SK-N-SH treated with all-trans-retinoic acid at 6 μM for 48 hours (cell line): ENCODE measurements around the gene UNC5CL.

Experiments used
- ATAC-seq: fragments of 200-7000 bp; cut with Tn5 transposase; 3 replicates; pipeline ENCODE4 v1.9.1; 2020; ENCODE audit warnings: mild to moderate bottlenecking, moderate library complexity
- ARNTL ChIP-seq: fragments of 450-650 bp; formaldehyde crosslinking; IDR thresholded peaks from 2 replicates; pipeline ENCODE4 v1.5.0; 2020; ENCODE audit warnings: low read depth, mild to moderate bottlenecking, moderate library complexity, borderline replicate concordance
- BACH2 ChIP-seq: fragments of 250-450 bp; sonication (Bioruptor Pico); IDR thresholded peaks from 2 replicates; pipeline ENCODE4 v1.9.0; 2021; ENCODE audit warnings: mild to moderate bottlenecking, borderline replicate concordance
- CSRNP3 ChIP-seq: fragments of 250-450 bp; sonication (Bioruptor Pico); IDR thresholded peaks from 2 replicates; pipeline ENCODE4 v1.5.1; 2021; ENCODE audit warnings: mild to moderate bottlenecking, moderate library complexity
- ESRRG ChIP-seq: fragments of 250-450 bp; sonication (Bioruptor Pico); IDR thresholded peaks from 2 replicates; pipeline ENCODE4 v1.6.1; 2021; ENCODE audit warnings: mild to moderate bottlenecking
- GLIS3 ChIP-seq: fragments of 250-450 bp; sonication (Bioruptor Pico); IDR thresholded peaks from 2 replicates; pipeline ENCODE4 v1.5.0; 2020; ENCODE audit warnings: mild to moderate bottlenecking, moderate library complexity
- ISL1 ChIP-seq: fragments of 250-450 bp; sonication (Bioruptor Pico); IDR thresholded peaks from 2 replicates; pipeline ENCODE4 v2.1.2; 2022; ENCODE audit warnings: mild to moderate bottlenecking, moderate library complexity
- OSR1 ChIP-seq: fragments of 250-450 bp; sonication (Bioruptor Pico); IDR thresholded peaks from 2 replicates; pipeline ENCODE4 v1.8.0; 2022; ENCODE audit warnings: moderate library complexity, mild to moderate bottlenecking, inconsistent platforms
- PATZ1 ChIP-seq: fragments of 250-450 bp; sonication (Bioruptor Pico); IDR thresholded peaks from 2 replicates; pipeline ENCODE4 v1.8.0; 2020; ENCODE audit warnings: mild to moderate bottlenecking, moderate library complexity, borderline replicate concordance
- PPARA ChIP-seq: fragments of 250-450 bp; sonication (Bioruptor Pico); IDR thresholded peaks from 2 replicates; pipeline ENCODE4 v1.5.0; 2020; ENCODE audit warnings: mild to moderate bottlenecking, borderline replicate concordance
- RARB ChIP-seq: fragments of 250-450 bp; sonication (Bioruptor Pico); IDR thresholded peaks from 2 replicates; pipeline ENCODE4 v1.8.0; 2021; ENCODE audit warnings: mild to moderate bottlenecking, moderate library complexity
- SNAI2 ChIP-seq: fragments of 250-450 bp; sonication (Bioruptor Pico); IDR thresholded peaks from 2 replicates; pipeline ENCODE4 v1.5.0; 2020; ENCODE audit warnings: mild to moderate bottlenecking, moderate library complexity
- TCF4 ChIP-seq: fragments of 250-450 bp; sonication (Bioruptor Pico); IDR thresholded peaks from 2 replicates; pipeline ENCODE4 v1.8.0; 2021; ENCODE audit warnings: mild to moderate bottlenecking, moderate library complexity, borderline replicate concordance
- TOX ChIP-seq: fragments of 250-450 bp; sonication (Bioruptor Pico); IDR thresholded peaks from 2 replicates; pipeline ENCODE4 v1.8.0; 2021; ENCODE audit warnings: mild to moderate bottlenecking, moderate library complexity, borderline replicate concordance
- TSHZ2 ChIP-seq: fragments of 250-450 bp; sonication (Bioruptor Pico); IDR thresholded peaks from 2 replicates; pipeline ENCODE4 v1.5.0; 2020; ENCODE audit warnings: mild to moderate bottlenecking, moderate library complexity
- ZFP30 ChIP-seq: fragments of 450-650 bp; formaldehyde crosslinking; IDR thresholded peaks from 2 replicates; pipeline ENCODE4 v1.5.0; 2022; ENCODE audit warnings: mild to moderate bottlenecking, moderate library complexity
- ZNF565 ChIP-seq: fragments of 450-650 bp; formaldehyde crosslinking; conservative IDR thresholded peaks from 2 replicates; pipeline ENCODE4 v1.5.0; 2020; ENCODE audit warnings: low read depth, mild to moderate bottlenecking, moderate library complexity
- ZNF8 ChIP-seq: fragments of 450-650 bp; formaldehyde crosslinking; IDR thresholded peaks from 2 replicates; pipeline ENCODE4 v1.5.0; 2020; ENCODE audit warnings: mild to moderate bottlenecking, moderate library complexity

UNC5CL gene

GRCh38 chr6:41083072-41083471 is 44.1 kb upstream of the UNC5CL start:
- no peak for TF ChIP-seq ZNF565 (CRISPR knock-in tag)
- TF ChIP-seq RARB (CRISPR knock-in tag), result no peak
- TF ChIP-seq PPARA, result no peak
- TF ChIP-seq ESRRG, result no peak
- TF ChIP-seq BACH2 (CRISPR knock-in tag), result no peak
- no peak for TF ChIP-seq PATZ1 (CRISPR knock-in tag)
- TF ChIP-seq ISL1, result no peak
- TF ChIP-seq ARNTL, result no peak
- TF ChIP-seq ZNF8 (CRISPR knock-in tag), result no peak
- TF ChIP-seq GLIS3, result no peak
- TF ChIP-seq TSHZ2 (CRISPR knock-in tag), result no peak
- TF ChIP-seq ZFP30, result no peak
- TF ChIP-seq OSR1 (CRISPR knock-in tag), result no peak
- no peak for TF ChIP-seq SNAI2 (CRISPR knock-in tag)
- TF ChIP-seq TOX (CRISPR knock-in tag), result no peak
- ATAC-seq, result no peak

- no peak for TF ChIP-seq RARB (CRISPR knock-in tag)
- no peak for ATAC-seq
These were observed 41.6 kb upstream of the UNC5CL start for GRCh38 chr6:41080621-41081020.

GRCh38 chr6:41079080-41079479 is 40.1 kb upstream of the UNC5CL start:
- TF ChIP-seq TCF4 (CRISPR knock-in tag) (peak; percentile 47; the same call in 1 of the 2 replicates), GLIS3 (no peak), TSHZ2 (CRISPR knock-in tag) (no peak)
- no peak for ATAC-seq

- no peak for ATAC-seq
- TF ChIP-seq ESRRG, result no peak
- no peak for TF ChIP-seq TOX (CRISPR knock-in tag)
- TF ChIP-seq ISL1, result no peak
- no peak for TF ChIP-seq CSRNP3
- no peak for TF ChIP-seq PATZ1 (CRISPR knock-in tag)
- TF ChIP-seq ZNF8 (CRISPR knock-in tag), result no peak
- TF ChIP-seq PPARA, result no peak
- no peak for TF ChIP-seq TCF4 (CRISPR knock-in tag)
- TF ChIP-seq ZNF565 (CRISPR knock-in tag), result no peak
These were observed 39.1 kb upstream of the UNC5CL start for GRCh38 chr6:41078101-41078500.
